Glomerular endothelial cell (primary cell): ENCODE measurements around the gene KRT10. TPM values are rescaled to one million over a fixed set of nuclear protein-coding genes. Genes with fewer than 3 reads are reported as not detected.
"Not testable (repeated sequence)": the region's sequence is repeated elsewhere in the genome, so short reads cannot be mapped to it uniquely, and the experiment has no call there.

Experiments
- DNase-seq: peaks from one replicate; pipeline ENCODE4 v3.0.0-alpha.2; 2011; ENCODE audit warnings: low read depth, low spot score; ENCODE audit errors: extremely low read depth
- total RNA-seq: library from RNA; depleted of rRNA; stranded (reverse); fragments of >200 nt; gene quantifications from 2 replicates; pipeline ENCODE4 v1.2.3, GENCODE V29; 2015

The KRT10 gene
- total RNA-seq, result 18.2 and 24.8 TPM in 2 replicates

DNA sequence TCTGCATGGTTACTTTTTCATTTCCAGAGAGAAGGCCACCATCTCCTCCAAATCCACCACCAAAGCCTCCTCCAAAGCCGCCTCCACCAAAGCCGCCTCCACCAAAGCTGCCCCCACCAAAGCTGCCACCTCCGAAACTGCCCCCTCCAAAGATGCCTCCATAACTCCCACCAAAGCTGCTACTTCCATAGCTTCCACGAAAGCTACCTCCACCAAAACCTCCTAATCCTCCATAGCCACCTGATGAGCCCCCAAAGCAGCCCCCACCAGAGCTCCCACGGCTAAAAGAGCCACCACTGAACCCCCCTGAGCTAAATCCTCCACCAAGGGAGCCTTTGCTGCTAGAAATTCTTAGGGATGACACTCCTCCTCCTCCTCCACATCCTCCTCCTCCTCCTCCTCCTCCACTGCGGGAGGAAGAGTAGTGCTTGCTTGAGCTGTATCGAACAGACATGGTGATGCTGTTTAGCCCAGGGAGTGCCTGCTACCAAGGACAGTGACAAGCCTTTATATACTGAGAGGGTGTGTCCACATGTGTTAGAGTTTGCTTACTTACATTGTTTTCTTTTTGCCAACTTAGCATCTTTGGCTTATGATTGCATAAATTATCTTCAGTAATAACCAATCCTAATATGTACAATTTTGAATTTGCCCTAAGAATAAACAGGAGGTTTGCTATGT, at the start of gene KRT10:
Gene KRT10, minus strand, starts transcription at position 483 of the 681 bp plus-strand sequence. Its CDS starts 29 bp downstream, at position 454.
- no peak for DNase-seq

- no peak for DNase-seq
These were observed 48.9 kb upstream of the KRT10 start for GRCh38 chr17:40871316-40871715.

DNA sequence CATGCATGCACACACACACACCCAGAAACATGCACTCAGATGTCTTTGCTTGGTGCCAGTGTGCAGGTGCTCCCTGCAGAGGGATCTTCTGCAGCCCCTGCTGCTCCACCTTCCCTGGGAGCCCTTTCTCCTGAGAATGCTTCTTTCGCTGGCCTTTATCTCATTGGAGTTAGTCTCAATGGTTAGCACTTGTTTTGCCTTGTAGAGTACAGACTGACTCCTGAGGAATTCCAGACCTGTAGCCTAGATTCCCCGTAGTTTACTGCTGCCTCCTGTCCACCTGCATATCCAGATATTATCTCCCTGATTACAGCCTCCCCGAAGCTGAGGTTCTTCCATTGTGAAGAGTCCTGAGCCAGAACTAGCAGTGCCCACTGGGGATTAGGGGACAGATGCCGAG, 47.7 kb upstream of the KRT10 start:
- no peak for DNase-seq

DNA sequence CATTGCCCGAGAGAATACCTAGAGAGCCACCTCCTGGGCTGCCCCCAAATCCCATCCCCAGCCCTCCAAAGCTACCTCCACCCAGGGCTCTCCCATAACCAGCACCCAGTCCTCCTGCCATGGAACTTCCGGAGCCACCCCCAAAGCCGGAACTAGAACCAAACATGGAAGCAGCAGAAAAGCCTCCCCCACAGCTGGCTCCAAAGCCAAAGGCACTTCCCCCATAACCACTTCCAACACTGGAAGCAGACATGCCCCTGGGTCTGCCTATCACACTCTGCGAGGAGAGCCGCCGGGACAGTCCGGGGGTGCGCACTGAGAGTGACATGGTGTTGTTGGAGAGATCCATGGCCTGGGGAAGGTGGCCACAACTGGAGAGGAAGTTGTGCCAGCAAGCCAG, 44.4 kb upstream of the KRT10 start, which contains the start of gene KRT12:
Gene KRT12, minus strand, starts transcription at position 386 of the 400 bp plus-strand sequence. Its CDS starts 37 bp downstream, at position 349.
- DNase-seq, result no peak

DNA sequence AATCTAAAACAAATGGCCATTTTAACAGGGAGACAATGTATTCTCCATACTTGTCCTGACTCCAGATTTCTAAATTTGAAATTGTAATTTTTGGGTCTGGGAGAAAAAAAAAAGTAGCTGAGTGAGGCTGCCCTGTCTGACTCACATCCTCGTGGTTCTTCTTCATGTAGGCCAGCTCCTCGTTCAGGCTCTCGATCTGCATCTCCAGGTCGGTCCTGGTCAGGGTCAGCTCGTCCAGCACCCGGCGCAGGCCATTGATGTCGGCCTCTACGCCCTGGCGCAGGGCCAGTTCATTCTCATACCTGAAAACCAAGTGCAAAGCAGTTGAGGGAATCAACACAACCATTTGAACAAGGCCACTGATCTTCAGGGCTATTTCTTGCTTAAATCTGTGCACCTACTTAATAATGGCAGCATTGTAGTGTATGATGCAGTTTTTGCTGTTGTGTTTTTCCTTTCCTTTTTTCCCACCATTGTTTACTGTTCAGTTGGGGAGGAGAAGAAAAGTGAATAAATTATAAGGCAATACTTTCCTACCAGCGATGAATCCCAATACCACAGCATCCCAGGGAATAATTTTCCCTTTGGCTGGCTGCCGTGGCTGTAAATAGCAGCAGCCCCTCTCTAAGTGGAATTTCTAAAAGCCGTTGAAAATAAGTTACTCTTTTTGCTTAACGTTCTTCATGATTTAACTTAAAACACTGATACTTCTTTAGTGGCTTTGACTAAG, 42.4 kb upstream of the KRT10 start:
- no peak for DNase-seq

GRCh38 chr17:40862985-40863733, 40.7 kb upstream of the KRT10 start:
- DNase-seq, result no peak

DNA sequence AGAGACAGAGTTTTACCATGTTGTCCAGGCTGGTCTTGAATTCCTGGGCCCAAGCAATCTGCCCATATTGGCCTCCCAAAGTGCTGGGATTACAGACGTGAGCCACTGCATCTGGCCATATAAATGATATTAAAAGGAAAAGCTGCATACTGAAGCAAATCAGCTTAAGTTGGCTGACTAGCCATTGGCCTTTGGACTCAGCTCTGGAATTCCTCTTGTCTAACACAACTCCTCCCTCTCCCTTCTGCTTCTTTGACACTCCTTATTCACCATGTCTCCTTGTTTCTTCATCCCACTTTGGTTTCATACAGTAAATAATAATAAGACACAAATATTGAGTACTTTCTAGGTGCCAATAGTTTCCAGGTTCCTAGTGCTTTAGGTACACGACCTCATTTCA, 37.1 kb upstream of the KRT10 start:
- no peak for DNase-seq

DNA sequence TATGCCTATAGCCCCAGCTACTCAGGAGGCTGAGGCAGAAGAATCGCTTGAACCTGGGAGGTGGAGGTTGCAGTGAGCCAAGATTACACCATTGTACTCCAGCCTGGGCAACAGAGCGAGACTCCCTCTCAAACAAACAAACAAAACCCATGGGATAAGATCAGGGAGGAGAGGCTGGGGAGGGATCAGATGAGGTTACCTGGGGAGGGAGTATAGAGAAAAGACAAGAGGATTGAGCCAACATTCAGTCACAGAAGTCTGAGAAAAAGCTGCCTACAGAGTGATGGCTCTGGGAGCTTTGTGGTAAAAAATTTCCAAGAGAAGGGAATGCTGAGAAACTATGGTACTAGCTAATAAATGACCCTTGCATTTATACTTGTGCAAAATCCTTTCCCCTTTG, 36.3 kb upstream of the KRT10 start:
- not testable (repeated sequence) for DNase-seq

GRCh38 chr17:40857535-40857934, 35.1 kb upstream of the KRT10 start:
- DNase-seq, result no peak

DNA sequence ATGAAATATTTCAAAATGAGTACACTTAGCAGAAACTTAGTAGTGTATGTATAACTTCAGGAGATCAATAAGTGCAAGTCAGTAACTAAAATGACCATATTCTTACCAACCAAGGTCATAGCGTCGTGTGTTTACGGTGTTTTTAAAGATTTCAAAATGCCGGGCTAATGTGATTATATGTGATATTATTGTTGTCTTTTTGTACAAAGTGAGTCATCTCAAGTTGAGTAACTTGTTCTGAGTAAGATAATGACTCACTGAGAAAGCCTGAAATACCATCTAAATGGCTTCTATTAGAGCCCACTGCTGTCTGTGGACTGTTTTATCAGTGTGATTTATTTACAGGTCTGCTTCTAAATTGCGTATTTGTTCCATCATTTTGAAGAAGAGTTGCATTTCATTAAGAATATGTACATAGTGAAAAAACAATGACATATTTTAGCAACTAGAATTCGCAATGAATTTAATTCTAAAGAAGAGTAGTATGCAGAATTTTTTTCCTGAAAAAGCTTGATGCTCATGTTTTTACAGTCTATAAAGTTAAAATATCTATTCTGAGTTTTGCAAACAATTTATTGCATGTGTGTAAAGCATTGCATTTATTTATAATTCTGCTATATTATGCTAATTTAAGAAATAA, 31.9 kb upstream of the KRT10 start:
- no peak for DNase-seq

GRCh38 chr17:40852364-40852763, 29.9 kb upstream of the KRT10 start:
- DNase-seq, result no peak

DNA sequence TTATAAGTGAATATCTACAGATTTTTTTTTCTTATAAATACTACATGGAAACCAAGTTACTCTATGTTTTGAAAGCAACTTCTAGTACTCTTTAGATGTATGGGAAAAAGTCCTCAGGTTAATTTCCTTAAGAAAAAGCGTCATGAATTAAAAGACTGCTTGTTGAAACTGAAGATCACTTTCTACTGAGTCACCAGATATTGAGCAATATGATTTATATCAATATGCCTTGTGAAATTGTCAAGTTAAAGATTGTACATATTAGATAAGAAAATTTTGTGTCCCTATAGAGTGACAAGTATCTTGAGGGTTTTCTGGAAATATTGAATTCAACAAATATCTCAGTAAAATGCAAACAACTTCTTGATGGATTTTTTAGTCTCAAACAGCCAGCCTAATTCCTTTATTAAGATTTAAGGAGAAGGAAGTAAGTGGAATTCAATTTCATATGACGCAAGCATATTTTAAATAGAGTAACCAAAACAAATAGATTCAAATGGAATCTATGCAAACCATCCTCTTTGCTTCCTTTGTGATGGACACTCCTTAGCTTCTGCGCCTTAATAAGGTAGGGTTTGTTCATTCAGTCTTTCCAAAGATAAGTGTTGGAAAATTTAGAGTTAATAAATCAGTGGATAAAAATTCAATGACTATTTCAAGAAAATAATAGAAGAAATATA, 28.0 kb upstream of the KRT10 start:
- no peak for DNase-seq

DNA sequence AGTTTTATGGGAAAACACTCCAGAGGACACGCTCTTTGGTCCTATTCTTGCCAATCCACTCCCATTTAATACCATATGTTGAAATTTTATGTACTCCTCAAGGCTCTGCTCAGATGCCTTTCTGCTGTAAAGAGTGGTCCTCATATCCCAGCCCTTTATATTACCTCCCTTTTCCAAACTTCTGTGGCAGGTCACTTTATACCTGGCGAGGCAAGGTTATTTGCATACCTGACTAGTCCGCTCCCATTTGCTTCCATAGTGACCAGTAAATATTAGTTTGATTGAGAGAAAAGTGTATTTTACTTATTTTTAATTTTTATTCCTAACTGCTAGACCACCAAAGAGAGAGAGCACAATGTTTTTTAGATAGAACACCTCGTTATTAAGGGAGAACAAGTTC, 27.3 kb upstream of the KRT10 start:
- no peak for DNase-seq

DNA sequence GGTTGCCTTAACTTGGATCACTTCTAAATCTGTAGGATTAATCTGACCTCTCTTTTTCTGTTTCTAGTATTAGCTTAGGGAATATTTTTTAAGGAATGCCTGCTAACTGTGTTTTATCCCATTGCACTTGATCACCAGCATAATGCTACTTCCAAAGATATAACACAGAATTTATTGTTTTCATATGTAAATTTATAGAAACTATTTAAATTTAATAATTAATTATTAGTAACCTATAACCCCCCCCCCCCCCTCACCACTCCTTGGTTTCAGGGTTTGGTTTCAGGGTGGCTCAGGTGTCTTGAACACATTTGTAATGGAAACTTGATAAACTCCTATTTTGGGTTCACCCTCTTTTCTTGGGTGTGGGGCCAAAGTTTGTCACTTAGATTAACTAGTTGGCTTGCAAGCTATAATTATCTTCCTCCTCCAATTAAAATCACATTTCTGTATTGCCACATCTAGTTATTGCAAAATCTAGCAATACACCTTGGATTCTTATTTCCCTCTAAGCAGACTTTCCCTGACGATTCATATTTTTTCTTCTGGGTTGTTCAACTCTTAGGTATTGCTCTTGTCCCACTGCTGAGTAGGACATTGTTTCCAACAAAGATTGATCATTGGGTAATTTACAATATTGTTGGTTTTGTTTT, 26.3 kb upstream of the KRT10 start:
- DNase-seq, result no peak

DNA sequence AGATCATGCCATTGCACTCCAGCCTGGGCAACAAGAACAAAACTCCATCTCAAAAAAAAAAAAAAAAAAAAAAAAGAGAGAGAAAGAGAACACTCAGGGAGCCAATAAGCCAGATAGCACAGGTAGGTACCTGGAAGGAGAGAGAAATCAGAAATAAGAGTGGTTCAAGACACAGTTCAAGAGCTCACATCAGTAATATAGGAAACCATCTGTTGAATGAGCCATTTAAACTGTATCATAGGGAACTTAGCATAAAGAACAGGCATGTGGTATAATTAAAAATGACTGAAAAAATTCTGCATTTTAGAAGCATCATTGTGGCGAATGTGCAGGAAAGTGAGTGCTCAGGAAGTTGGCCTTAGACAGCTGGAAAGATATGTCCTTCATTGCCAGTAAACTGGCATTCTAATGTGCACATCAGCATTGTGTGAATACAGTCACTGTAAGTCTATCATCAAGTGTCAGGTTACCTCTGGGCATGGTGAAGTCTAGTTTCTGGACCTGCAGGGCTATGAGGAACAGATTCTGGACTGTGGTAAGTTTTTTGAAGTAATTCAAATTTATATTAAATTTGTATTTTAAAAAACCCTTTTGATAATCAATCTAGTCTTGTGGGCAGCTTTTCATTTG, 24.2 kb upstream of the KRT10 start:
- no peak for DNase-seq

DNA sequence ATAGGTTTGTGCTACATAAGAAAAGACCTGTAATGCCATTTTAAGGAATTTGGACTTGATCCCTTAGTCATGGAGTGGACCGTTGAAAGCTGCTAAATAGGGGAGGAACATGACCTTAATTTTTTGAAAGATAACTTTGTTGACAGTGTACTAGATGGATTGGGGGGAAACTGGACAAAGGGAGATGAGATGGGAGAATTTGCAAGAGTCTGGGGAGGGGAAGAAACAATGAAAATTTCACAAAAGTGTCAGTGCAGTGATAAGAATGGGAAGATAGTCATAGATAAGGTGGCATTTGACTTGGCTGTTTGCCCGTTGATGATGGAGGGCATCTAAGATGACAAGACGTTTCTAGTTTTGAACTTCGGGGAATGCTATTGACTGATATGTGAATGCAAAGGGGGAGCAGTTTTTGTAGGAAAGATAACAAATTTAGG, 22.3 kb upstream of the KRT10 start:
- no peak for DNase-seq

DNA sequence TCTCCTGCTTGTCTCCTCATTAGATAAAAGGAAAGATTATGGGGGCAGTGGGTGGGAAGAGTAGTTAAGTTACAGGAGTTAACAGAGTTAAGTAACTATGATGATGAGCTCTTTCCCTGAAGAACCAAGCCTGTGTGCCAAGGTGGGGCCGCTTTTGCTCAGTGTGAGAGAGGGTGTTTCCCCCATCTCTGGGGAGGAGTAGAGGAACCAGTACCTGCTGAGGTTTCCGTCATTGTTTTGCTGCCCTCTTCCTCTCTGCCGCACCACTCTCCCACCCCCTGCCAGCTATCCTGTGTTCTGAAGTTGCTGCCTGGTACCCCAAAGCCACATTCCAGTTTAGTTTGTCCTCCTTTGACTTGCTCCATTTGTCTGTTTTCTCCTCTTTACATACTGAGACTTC, 20.8 kb upstream of the KRT10 start:
- no peak for DNase-seq

GRCh38 chr17:40841246-40841645, 18.8 kb upstream of the KRT10 start:
- DNase-seq, result no peak

DNA sequence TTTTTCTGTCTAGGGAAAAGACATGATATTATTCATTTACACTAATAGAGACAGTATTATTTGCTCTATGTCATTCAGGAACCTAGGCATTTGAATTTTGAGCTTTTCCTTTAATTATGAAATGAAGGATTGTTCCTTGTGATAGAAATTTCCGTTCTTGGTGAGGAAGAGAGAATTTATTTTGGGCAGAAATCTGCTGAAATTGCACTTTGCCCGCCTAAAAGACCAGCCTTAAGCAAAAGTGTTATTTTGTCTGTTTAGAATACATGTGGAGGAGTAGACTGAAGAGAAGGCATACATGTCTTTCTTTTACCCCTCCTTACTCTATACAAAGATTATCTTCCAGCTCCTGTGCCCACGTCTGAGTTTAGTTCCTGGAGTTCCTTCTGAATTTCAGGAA, 16.8 kb upstream of the KRT10 start:
- no peak for DNase-seq

DNA sequence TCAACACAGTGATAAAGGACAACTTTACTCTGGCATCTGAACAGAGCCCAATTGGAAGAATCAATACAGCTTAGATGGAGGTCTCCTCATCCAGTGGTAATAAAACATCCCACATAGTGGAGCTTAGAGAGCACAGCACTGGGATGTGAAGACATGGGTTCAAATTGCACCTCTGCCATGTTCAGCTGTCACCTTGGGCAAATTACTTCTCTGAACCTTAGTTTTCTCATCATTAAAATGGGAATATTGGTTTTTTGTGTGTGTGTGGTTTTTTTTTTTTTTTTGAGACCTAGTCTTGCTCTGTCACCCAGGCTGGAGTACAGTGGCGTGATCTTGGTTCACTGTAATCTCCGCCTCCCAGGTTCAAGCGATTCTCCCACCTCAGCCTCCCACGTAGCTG, 13.6 kb upstream of the KRT10 start:
- DNase-seq, result no peak
